T-helper 17 cell (primary cell): ENCODE data around the gene ULK1. TPM values are rescaled to one million over a fixed set of nuclear protein-coding genes. Genes with fewer than 3 reads are reported as not detected.
A peak's percentile ranks its signal among the peaks of the same experiment; 100 is the strongest.

Experiments used
- ATAC-seq: fragments of 150-1000 bp; cut with Tn5 transposase; 2 replicates; pipeline ENCODE4 v1.10.0; 2021; ENCODE audit warnings: mild to moderate bottlenecking, moderate library complexity
- DNase-seq, 3 donors: peaks; one replicate each; pipeline versions ENCODE4 v3.0.0 to v3.0.0-alpha.2; 2020 to 2021
- H3K9me3 ChIP-seq: one replicate; pipeline ENCODE4 v1.7.0; 2013; ENCODE audit warnings: low read length, mild to moderate bottlenecking; ENCODE audit not compliant: control insufficient read depth, poor library complexity, severe bottlenecking
- H3K27ac Mint-ChIP-seq: one replicate; pipeline ENCODE4 v1.8.0; 2022; ENCODE audit warnings: mild to moderate bottlenecking, moderate library complexity, mixed read lengths
- H3K27me3 Mint-ChIP-seq: one replicate; pipeline ENCODE4 v1.8.0; 2022; ENCODE audit warnings: mixed read lengths
- H3K36me3 Mint-ChIP-seq: one replicate; pipeline ENCODE4 v1.8.0; 2022; ENCODE audit warnings: low read depth, mixed read lengths
- H3K4me1 Mint-ChIP-seq: one replicate; pipeline ENCODE4 v1.8.0; 2022; ENCODE audit warnings: mild to moderate bottlenecking, mixed read lengths
- H3K4me3 Mint-ChIP-seq: one replicate; pipeline ENCODE4 v1.8.0; 2022; ENCODE audit warnings: mild to moderate bottlenecking, moderate library complexity, mixed read lengths
- total RNA-seq, 4 donors: library from RNA in 2 of 4; stranded (reverse) in 2 of 4; gene quantifications; one replicate each; pipeline ENCODE4 v1.2.3 and lab custom pipeline; 2022 to 2026

The ULK1 gene
- total RNA-seq, 2 donors from 2014 or later, result 91.9 to 97.2 TPM

DNA sequence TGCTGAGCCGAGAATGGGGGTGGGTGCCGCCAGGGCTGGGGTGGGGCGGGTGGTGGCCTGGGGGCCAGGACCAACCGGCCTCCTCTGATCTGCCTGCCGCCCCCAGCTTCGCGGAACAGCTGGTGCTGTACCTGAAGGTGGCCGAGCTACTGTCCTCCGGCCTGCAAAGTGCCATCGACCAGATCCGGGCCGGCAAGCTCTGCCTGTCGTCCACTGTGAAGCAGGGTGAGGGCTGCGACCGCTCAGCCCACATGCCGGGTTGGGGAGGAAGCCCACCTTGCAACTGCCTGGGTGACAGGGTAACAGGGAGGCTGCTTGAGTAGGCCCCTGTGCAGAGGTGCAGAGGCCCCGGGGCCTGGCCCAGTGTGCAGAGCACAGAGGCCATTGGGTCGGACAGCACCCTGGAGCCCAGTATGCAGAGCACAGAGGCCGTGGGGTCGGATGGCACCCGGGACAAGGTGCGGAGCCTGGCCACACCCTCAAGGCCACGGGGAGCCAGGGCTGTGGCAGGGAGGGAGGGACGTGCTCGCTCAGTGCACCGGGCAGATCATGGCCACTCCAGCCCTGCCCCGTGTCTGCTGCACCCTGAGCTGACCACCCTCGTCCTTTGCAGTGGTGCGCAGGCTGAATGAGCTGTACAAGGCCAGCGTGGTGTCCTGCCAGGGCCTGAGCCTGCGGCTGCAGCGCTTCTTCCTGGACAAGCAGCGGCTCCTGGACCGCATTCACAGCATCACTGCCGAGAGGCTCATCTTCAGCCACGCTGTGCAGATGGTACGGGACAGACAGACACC is 25.1 kb downstream of the ULK1 start:
- no peaks in the 10 kb centered on the region for H3K36me3 Mint-ChIP-seq
- no peak overlapping the region for H3K27ac Mint-ChIP-seq
- no peaks in the 10 kb centered on the region for H3K4me1 Mint-ChIP-seq
- ATAC-seq (no peak), DNase-seq (no peak)
- H3K27me3 Mint-ChIP-seq, result no peaks in the 10 kb centered on the region
- H3K4me3 Mint-ChIP-seq, result no peak overlapping the region
- H3K9me3 ChIP-seq, result no peaks in the 10 kb centered on the region

DNA sequence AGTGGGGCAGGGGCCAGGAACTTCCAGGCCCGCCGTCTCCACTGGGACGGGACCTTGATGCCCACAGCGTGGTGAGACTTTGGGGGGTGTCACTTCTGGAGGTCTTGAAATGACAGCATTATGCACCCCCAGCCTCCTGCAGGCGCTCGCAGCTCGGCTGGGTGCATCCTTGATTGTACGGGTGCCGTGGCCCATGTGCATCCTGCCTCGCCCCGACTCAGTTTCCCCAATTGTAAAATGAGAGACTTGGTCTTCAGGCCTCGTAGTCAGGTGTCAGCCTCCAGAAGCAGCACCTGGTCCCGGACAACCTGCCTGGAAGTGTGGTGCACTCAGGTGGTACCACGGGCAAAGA is 25.7 kb downstream of the ULK1 start:
- ATAC-seq, result no peak
- no peaks in the 10 kb centered on the region for H3K27me3 Mint-ChIP-seq
- H3K4me1 Mint-ChIP-seq, result no peaks in the 10 kb centered on the region
- no peak overlapping the region for H3K27ac Mint-ChIP-seq
- H3K9me3 ChIP-seq, result no peaks in the 10 kb centered on the region
- DNase-seq, result no peak
- H3K36me3 Mint-ChIP-seq, result no peaks in the 10 kb centered on the region
- H3K4me3 Mint-ChIP-seq, result no peak overlapping the region

DNA sequence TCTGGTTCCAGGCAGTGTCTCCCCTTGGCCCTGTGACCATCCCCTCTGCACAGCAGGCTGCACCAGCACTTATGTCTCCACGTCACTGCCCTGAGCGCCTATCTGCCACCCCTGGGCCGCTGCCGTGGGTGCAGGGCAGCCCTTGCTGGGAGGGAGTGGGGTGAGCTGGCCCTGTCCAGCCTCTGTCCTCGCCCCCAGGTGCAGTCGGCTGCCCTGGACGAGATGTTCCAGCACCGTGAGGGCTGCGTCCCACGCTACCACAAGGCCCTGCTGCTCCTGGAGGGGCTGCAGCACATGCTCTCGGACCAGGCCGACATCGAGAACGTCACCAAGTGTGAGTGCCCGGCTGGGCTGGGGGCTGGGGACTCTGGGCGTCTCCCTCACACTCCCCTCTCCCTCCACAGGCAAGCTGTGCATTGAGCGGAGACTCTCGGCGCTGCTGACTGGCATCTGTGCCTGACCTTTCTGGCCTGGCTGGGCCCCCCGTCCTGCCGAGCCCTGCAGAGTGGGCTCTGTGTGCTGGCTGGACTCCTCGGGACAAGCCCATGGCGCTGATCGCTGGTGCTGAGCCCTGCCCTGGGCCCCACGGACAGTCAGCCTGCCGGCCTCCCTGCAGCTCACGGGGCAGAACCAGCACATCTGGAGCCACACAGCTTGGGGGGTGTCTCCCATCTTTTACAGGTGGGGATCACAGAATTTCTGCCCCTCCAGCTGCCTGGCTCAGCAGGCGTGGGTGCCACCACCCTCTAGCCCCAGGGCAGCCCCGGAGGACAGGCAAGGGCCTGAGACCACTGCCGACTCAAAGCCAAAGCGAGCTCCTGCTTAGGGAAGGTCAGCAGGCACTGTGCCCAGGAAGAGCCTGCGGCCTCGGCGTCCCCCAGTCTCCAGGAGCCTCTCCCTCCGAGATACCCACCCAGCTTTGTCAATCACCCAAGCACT is 26.7 kb downstream of the ULK1 start:
- Mint-ChIP-seq H3K4me3 (no peak overlapping the region), H3K36me3 (no peaks in the 10 kb centered on the region), H3K27ac (peak overlapping the region; percentile 72), H3K27me3 (no peaks in the 10 kb centered on the region), H3K4me1 (no peaks in the 10 kb centered on the region)
- no peaks in the 10 kb centered on the region for H3K9me3 ChIP-seq
- ATAC-seq, result no peak
- no peak for DNase-seq

DNA sequence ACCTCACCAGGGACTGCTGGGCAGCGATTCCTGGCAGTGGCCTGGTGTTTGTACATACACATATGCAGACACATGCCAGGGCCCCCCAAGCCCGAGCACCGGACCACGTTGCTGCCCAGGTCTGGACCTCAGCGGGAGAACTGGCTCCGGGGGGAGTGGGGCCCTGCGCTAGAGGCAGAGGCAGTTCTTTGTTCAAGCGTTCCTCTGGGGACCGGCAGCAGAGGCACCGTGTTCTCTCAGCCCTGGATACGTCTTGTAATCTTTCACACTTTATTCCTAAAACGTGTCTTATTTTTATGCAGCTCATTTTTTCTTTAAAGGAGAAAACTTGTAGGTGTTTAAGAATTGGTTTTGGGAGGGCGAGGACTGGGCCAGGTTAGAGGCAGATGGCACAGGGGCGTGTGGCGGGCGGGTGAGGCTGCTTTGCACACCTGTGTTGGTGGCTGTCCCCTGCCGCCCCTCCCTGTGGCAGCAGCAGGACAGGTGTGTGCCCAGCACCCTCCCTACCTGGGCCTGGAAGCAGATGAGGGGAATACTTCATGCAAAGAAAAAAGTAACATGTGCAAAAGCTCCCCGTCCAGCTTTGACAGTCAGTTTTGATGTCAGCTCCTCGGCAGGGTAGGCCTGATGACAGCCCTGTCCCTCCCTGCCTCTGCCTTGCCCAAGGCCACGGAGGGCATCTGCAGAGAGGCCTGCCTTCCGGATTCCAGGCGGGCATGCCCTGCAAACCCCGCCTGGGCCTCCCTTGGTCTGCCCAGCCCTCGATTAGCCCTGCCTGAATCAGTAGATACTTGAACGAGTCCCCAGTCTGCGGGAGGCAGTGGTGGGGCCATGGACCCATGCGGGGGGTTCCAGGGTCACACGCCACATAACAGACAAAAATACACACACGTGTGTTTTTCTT is 27.7 kb downstream of the ULK1 start:
- H3K9me3 ChIP-seq, result no peaks in the 10 kb centered on the region
- Mint-ChIP-seq H3K4me1 (no peaks in the 10 kb centered on the region), H3K4me3 (no peak overlapping the region), H3K27me3 (no peaks in the 10 kb centered on the region), H3K36me3 (no peaks in the 10 kb centered on the region), H3K27ac (peak overlapping the region; percentile 72)
- DNase-seq (no peak), ATAC-seq (no peak)

DNA sequence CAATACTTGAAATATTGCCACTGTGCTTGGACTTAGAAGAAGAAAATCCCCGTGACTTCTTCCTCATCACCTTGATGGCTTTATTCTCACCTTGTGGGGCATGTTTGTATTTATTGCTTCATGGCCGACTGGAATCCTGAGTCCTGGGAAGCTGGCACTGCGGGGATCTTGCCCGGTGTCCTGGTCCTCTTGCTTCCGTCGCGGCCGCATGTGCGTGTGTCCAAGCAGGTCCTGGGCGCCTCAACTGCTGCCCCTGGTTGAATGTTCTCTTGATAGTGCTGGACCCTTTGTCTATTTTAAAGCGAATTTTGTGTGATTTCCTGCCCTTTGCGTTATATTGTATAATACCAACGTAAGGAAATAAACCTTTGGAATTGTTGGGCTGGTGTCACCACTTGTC is 28.4 kb downstream of the ULK1 start:
- Mint-ChIP-seq H3K27ac (peak overlapping the region; percentile 72), H3K36me3 (no peaks in the 10 kb centered on the region)
- no peak for ATAC-seq

DNA sequence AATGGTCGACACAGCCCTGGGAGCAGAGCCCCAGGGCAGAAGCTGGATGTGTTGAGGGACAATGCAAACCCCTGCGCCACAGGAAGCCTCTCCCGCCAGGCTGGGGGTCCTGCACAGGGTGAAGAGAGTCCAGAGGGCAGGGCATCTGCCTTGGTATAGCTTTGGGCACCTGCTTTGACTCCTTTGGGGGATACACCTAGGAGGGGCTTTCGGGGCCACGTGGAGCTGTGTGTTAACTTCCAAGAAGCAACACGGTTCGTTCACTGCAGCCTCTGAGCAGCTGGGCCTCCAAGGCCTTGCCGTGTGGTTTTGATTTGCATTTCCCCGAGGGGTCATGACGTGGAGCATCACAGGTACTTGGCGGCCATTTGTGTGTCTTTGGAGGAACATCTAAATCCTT is 28.8 kb downstream of the ULK1 start:
- no peaks in the 10 kb centered on the region for H3K9me3 ChIP-seq
- Mint-ChIP-seq H3K4me1 (peaks cover 6% of the 10 kb centered on the region), H3K27me3 (no peaks in the 10 kb centered on the region), H3K36me3 (no peaks in the 10 kb centered on the region), H3K4me3 (no peak overlapping the region), H3K27ac (peak overlapping the region; percentile 72)
- no peak for DNase-seq
- peak; percentile 52 for ATAC-seq

More for the DNA sequence above, 28.4 kb downstream of the ULK1 start:
- H3K4me1 Mint-ChIP-seq, result peaks cover 3% of the 10 kb centered on the region
- no peaks in the 10 kb centered on the region for H3K9me3 ChIP-seq
- no peak for DNase-seq
- H3K4me3 Mint-ChIP-seq, result no peak overlapping the region
- H3K27me3 Mint-ChIP-seq, result no peaks in the 10 kb centered on the region

DNA sequence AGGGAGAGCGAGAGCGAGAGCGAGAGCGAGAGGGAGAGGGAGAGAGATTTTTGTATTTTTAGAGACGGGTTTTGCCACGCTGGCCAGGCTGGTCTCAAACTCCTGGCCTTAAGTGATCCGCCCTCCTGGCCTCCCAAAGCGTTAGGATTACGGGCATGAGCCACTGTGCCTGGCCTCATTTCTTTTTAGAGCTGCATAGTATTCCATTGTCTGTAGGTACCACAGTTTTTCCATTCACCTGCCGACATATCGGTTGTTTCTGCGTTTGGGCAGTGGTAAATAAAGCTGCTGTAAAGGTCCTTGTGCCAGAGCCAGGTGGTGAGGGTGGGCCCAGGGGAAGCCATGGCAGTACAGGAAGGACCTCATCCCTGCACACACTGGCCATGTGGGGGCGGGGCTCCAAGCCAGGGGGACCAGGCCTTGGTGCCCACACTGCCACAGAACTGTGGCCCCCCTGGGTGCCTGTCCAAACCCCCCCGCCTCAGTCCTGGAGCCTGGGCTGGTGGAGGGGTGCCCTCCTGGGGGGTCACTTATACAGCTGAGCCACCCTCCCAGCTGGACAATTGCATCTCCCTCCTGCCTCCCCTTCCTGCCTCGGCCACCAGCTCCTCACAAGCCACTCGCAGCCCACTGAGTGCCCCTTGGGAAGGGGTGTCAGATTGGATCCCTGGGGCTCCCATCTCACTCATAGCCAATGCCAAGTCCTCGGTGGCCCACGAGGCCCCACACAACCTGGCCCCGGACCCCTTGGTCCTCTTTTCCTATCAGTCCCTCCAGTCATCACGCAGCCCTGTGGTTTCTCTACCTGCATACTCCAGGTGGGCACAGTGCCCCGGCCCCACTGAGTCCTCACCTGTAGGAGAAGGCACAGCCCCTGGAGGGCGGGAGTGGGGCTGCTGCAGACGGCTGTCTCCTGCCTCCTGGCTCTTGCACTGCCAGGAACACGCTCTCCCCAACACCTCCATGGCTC is 33.0 kb downstream of the ULK1 start:
- H3K9me3 ChIP-seq, result no peaks in the 10 kb centered on the region
- Mint-ChIP-seq H3K4me3 (peak overlapping the region; percentile 94), H3K27ac (no peak overlapping the region), H3K36me3 (peaks cover 2% of the 10 kb centered on the region), H3K27me3 (no peaks in the 10 kb centered on the region), H3K4me1 (peaks cover 13% of the 10 kb centered on the region)
- DNase-seq (no peak), ATAC-seq (no peak)

DNA sequence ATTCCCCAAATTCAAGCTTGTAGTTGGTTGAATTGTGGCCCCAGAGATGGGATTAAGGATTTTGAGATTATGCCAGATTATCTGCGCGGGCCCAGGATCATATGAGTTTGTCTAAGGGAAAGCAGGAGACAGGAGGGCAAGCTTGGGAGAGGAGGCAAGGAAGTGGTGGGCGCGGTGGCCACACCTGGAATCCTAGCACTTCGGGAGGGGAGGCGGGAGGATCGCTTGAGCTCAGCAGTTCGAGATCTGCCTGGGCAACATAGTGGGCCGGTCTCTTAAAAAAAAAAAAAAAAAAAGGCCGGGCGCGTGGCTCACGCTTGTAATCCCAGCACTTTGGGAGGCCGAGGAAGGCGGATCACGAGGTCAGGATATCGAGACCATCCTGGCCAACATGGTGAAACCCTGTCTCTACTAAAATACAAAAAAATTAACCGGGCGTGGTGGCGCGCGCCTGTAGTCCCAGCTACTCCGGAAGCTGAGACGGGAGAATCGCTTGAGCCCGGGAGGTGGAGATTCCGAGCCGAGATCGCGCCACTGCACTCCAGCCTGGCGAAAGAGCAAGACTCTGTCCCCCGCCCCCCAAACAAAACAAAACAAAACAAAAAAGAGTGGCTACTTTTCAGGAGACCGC is 33.8 kb downstream of the ULK1 start:
- Mint-ChIP-seq H3K27me3 (no peaks in the 10 kb centered on the region), H3K4me1 (peaks cover 13% of the 10 kb centered on the region), H3K4me3 (peak overlapping the region; percentile 94), H3K36me3 (peaks cover 5% of the 10 kb centered on the region), H3K27ac (peak overlapping the region; percentile 89)
- ATAC-seq (peak; percentile 3), DNase-seq (no peak)
- H3K9me3 ChIP-seq, result no peaks in the 10 kb centered on the region

DNA sequence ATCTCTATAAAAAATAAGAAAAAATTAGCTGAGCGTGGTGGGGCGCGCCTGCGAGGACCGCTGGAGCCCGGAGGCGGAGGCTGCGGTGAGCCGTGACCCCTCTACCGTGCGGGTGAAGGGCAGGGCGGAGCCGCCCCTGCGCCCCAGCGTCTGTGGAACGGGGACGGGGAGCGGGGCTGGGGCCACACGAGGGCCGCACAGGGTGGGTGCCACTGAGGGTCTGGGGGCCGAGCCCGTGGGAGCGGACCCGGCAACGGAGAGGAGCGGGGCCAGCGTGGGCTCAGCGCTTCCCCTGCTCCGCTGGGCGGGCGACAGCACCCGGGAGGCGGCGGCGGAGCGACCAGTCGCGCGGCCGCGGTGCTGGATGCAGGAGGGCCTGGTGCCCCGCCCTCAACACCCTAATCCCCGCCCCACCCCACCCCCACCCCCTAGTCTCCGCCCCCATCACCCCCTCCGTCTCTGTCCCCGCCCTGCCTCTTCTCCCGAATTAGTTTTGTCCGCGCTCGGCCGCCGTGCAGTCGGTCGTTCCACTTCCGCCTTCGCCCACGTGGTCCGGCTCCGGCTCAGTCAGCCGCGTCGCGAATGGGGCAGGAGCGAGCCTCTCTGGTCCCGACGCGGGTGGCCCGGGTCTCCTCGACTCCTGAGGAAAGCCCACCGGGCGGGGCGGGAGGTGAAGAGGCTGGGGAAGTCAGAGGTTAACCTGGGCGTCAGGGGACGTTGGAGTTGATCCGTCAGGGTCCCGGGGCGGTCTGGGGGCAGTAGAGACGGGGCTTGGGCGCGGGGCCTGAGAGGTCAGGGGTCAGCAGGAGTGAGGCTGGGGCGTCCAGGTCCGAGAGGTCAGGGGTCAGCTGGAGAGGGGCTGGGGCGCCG is 34.5 kb downstream of the ULK1 start, which contains the start of gene PUS1:
Gene PUS1, plus strand, starts transcription at position 566 of the 870 bp plus-strand sequence. CDS start 447 bp downstream, outside the sequence.
- no peaks in the 10 kb centered on the region for H3K9me3 ChIP-seq
- H3K27ac Mint-ChIP-seq, result peak within 1 kb of the TSS; percentile 89
- ATAC-seq (peak; percentile 86), DNase-seq (peak; percentile 87 to 93 (median 91))
- peaks cover 16% of the 10 kb centered on the region for H3K4me1 Mint-ChIP-seq
- peak within 1 kb of the TSS; percentile 98 for H3K4me3 Mint-ChIP-seq
- H3K27me3 Mint-ChIP-seq, result no peaks in the 10 kb centered on the region
- peaks cover 9% of the 10 kb centered on the region for H3K36me3 Mint-ChIP-seq

DNA sequence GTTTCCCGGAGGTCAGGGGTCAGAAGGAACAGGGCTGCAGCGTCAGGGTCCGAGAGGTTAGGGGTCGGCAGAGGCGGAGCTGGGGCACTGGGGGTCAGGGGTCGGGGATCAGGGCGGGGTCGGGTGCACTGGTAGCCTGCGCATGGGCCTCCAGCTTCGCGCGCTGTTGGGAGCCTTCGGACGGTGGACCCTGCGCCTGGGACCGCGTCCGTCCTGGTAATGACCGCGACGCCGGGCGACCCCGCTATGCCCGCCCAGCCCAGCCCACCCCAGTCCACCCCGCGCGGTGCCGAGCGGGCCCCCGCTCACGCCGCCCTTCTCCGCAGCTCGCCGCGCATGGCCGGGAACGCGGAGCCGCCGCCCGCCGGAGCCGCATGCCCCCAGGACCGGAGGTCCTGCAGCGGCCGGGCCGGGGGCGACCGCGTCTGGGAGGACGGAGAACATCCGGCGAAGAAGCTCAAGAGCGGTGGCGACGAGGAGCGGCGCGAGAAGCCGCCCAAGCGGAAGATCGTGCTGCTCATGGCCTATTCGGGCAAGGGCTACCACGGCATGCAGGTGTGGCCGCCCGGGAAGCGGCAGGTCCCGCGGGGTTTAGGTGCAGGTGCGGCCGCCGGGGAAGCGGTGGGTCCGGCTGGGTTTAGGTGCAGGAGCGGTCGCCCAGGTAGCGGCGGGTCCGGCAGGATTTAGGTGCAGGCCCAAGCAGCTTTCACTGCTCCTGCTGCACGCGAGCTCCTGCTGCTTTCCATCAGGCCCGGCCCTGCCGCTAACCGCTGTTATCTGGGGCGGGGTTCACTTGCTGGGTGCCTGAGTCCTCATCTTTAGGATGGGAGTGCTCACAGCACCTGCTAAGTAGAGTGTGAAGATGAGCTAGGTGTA is 35.4 kb downstream of the ULK1 start:
- peaks cover 10% of the 10 kb centered on the region for H3K36me3 Mint-ChIP-seq
- H3K27me3 Mint-ChIP-seq, result no peaks in the 10 kb centered on the region
- no peak for DNase-seq
- no peaks in the 10 kb centered on the region for H3K9me3 ChIP-seq
- H3K27ac Mint-ChIP-seq, result peak overlapping the region; percentile 89
- no peak for ATAC-seq
- H3K4me1 Mint-ChIP-seq, result peaks cover 16% of the 10 kb centered on the region
- peak overlapping the region; percentile 98 for H3K4me3 Mint-ChIP-seq
